GM12801 (cell line): ENCODE measurements around the gene PYGL.

Source experiments
- CTCF ChIP-seq: IDR thresholded peaks from one replicate; pipeline ENCODE4 v1.5.1; 2011; ENCODE audit warnings: control low read depth; ENCODE audit not compliant: insufficient read length; ENCODE audit errors: extremely low read depth

Gene PYGL

GRCh38 chr14:50951032-50951431 lies 6.7 kb upstream of the PYGL start:
- no peak for TF ChIP-seq CTCF

- no peak for TF ChIP-seq CTCF
These were observed 3.9 kb upstream of the PYGL start for GRCh38 chr14:50948205-50948604.

- TF ChIP-seq CTCF, result no peak
These were observed 3.2 kb upstream of the PYGL start for GRCh38 chr14:50947446-50947845.

GRCh38 chr14:50946234-50946935 lies 2.1 kb upstream of the PYGL start:
- TF ChIP-seq CTCF, result no peak

GRCh38 chr14:50944647-50945413 lies 547 bp upstream of the PYGL start:
- no peak for TF ChIP-seq CTCF

GRCh38 chr14:50943261-50943942 lies 881 bp downstream of the PYGL start:
- TF ChIP-seq CTCF, result no peak

GRCh38 chr14:50941151-50941550 lies 3.1 kb downstream of the PYGL start:
- no peak for TF ChIP-seq CTCF
